ENCODE data around the gene PCDHGC4.

The PCDHGC4 gene

GRCh38 chr5:141484641-141485311 is at the start of gene PCDHGC4:
Gene PCDHGC4, plus strand, starts transcription at chr5:141485030. Its CDS starts 144 bp downstream, at chr5:141485174.
- DNase-seq (ENCODE audit: low read depth): no peak
- peak within 1 kb of the TSS; percentile 62 for H3K4me3 ChIP-seq (ENCODE audit: low read length)
- TF ChIP-seq, protein P1, sequence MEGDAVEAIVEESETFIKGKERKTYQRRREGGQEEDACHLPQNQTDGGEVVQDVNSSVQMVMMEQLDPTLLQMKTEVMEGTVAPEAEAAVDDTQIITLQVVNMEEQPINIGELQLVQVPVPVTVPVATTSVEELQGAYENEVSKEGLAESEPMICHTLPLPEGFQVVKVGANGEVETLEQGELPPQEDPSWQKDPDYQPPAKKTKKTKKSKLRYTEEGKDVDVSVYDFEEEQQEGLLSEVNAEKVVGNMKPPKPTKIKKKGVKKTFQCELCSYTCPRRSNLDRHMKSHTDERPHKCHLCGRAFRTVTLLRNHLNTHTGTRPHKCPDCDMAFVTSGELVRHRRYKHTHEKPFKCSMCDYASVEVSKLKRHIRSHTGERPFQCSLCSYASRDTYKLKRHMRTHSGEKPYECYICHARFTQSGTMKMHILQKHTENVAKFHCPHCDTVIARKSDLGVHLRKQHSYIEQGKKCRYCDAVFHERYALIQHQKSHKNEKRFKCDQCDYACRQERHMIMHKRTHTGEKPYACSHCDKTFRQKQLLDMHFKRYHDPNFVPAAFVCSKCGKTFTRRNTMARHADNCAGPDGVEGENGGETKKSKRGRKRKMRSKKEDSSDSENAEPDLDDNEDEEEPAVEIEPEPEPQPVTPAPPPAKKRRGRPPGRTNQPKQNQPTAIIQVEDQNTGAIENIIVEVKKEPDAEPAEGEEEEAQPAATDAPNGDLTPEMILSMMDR (conservative IDR thresholded peaks at IDR 0.05; ENCODE audit: low read depth, low read length): no peak

GRCh38 chr5:141437221-141437620 is 47.6 kb upstream of the PCDHGC4 start:
- no peak for DNase-seq (ENCODE audit: low read depth)
- no peak overlapping the region for H3K4me3 ChIP-seq (ENCODE audit: low read length)
- TF ChIP-seq, protein P1 (conservative IDR thresholded peaks at IDR 0.05; ENCODE audit: low read depth, low read length): no peak

DNA sequence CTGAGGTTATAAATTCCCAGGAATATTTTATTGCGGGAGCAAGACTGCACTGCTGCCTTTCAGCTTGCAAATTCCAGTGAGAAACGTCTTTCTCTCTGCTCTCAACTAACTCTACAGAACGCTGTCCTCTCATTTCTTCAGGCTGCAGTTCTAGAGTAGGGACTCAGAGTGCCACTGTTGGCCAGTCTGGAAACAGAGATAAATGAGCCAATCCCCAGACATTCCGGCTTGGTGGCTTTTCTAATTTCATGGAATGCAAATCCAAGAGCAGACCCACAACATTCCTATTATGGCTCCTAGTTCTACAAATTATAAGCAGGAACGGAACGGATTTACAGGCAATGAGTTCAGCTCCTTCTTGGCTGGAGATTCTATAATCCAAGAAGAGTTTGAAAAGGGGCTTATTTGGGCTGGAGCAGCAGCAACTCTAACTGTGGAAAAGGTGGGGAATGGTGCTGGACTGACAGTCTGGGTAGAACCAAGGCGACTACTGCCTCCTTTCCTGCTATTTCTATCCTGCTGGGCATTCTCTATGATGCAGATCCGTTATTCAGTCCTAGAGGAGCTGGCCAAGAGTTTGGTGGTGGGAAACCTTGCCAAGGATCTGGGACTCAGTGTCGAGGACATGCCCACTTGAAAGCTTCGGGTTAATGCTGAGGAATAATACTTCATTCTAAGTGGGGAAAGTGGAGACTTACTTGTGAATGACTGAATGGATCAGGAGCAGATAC is 45.3 kb upstream of the PCDHGC4 start:
- DNase-seq (ENCODE audit: low read depth): no peak
- TF ChIP-seq, protein P1 (conservative IDR thresholded peaks at IDR 0.05; ENCODE audit: low read depth, low read length): no peak
- H3K4me3 ChIP-seq (ENCODE audit: low read length): no peak overlapping the region

DNA sequence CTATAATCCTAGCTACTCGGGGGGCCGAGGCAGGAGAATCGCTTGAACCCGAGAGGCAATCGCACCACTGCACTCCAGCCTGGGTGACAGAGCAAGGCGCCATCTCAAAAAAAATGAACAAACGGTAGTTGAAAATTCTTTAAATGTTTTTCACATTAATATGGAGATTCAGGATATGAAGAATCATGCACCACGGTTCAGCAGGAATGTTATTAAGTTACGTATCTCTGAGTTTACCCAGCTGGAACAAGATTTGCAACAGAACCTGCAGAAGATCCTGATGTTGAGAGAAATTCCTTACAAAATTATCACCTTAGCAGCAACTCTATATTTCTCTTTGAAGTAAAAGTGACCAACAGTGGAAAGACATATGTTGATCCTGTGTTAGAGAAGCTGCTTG is 44.5 kb upstream of the PCDHGC4 start:
- DNase-seq (ENCODE audit: low read depth): no peak
- TF ChIP-seq, protein P1 (conservative IDR thresholded peaks at IDR 0.05; ENCODE audit: low read depth, low read length): no peak
- H3K4me3 ChIP-seq (ENCODE audit: low read length): no peak overlapping the region

GRCh38 chr5:141441571-141442170 is 43.2 kb upstream of the PCDHGC4 start:
- DNase-seq (ENCODE audit: low read depth): no peak
- no peak overlapping the region for H3K4me3 ChIP-seq (ENCODE audit: low read length)
- TF ChIP-seq, protein P1 (conservative IDR thresholded peaks at IDR 0.05; ENCODE audit: low read depth, low read length): no peak

GRCh38 chr5:141465351-141465750 is 19.5 kb upstream of the PCDHGC4 start:
- TF ChIP-seq, protein P1 (conservative IDR thresholded peaks at IDR 0.05; ENCODE audit: low read depth, low read length): no peak
- DNase-seq (ENCODE audit: low read depth): no peak

More at GRCh38 chr5:141465351-141465750, 19.5 kb upstream of the PCDHGC4 start:
- no peak overlapping the region for H3K4me3 ChIP-seq (ENCODE audit: low read length)
